Smooth muscle cell of trachea (primary cell): ENCODE data around the gene TMEM186. TPM values are rescaled to one million over a fixed set of nuclear protein-coding genes. Genes with fewer than 3 reads are reported as not detected.

Source experiments
- total RNA-seq: library from RNA; depleted of rRNA; stranded (reverse); fragments of >200 nt; gene quantifications from 2 replicates; pipeline ENCODE4 v1.2.1, GENCODE V29; 2014

The TMEM186 gene
- 4.6 and 7.4 TPM in 2 replicates for total RNA-seq

GRCh38 chr16:8797364-8798173 is at the start of gene TMEM186, which contains the start of gene PMM2:
Gene TMEM186 (minus strand): TSS chr16:8797639. CDS start chr16:8797614, 25 bp downstream.
Gene PMM2 (plus strand): TSS chr16:8797839. CDS start chr16:8797883, 44 bp downstream.

Other genes starting within 250 kb of the TMEM186 start
- gene TMEM114, start 207.1 kb downstream of the TMEM186 start, total RNA-seq, result not detected in 2 replicates
- gene METTL22, start 175.9 kb downstream of the TMEM186 start, total RNA-seq, result 32.7 and 41.5 TPM in 2 replicates
- 1.9 and 4.8 TPM in 2 replicates for gene ABAT, start 123.0 kb downstream of the TMEM186 start, total RNA-seq
- 28.6 and 29.1 TPM in 2 replicates for gene PMM2, start 200 bp upstream of the TMEM186 start, total RNA-seq
- gene CARHSP1, start 71.4 kb upstream of the TMEM186 start, total RNA-seq, result 148 and 190 TPM in 2 replicates
- not detected in 2 replicates for gene LITAFD, start 84.7 kb upstream of the TMEM186 start, total RNA-seq
- gene USP7, start 166.3 kb upstream of the TMEM186 start, total RNA-seq, result 48.8 and 56.4 TPM in 2 replicates